Peyer's patch (tissue), 4 donors: ENCODE results near the gene MRPL43.

ENCODE experiments used
- CTCF ChIP-seq, 6 experiments: fragments of 450-650 bp in 4 of 6; fragments of 200-600 bp in 2 of 6; sonication (generic) in 1 of 6; IDR thresholded peaks; one replicate each; pipeline ENCODE4 v1.5.1; 2017 to 2019; ENCODE audit warnings: antibody characterized with exemption in 6 of 6, mild to moderate bottlenecking in 3 of 6, moderate library complexity in 1 of 6
- POLR2A ChIP-seq, 2 donors: fragments of 450-650 bp; IDR thresholded peaks; one replicate each; pipeline ENCODE4 v1.5.1; 2017; ENCODE audit warnings: antibody characterized with exemption in 2 of 2, mild to moderate bottlenecking in 2 of 2, moderate library complexity in 2 of 2

- TF ChIP-seq CTCF (IDR thresholded peaks at IDR 0.05) = no peak
- no peak for TF ChIP-seq POLR2A (IDR thresholded peaks at IDR 0.05)
Observed at GRCh38 chr10:100962351-100963080, 24.8 kb downstream of the MRPL43 start.
